Measurements from ENCODE around the gene ATP8B4. TPM values are rescaled to one million over a fixed set of nuclear protein-coding genes. Genes with fewer than 3 reads are reported as not detected.

ATP8B4 gene
- total and polyA plus RNA-seq, 2 donors from 2014 or later, result 2.1 to 12.5 TPM

- no peak for DNase-seq
- Histone ChIP-seq H3K9ac (ENCODE audit: low read length in 3 of 3) (no peak overlapping the region), H3K4me1 (ENCODE audit: control insufficient read depth in 2 of 3, insufficient read depth in 2 of 3, low read depth in 1 of 3, low read length in 3 of 3) (peaks cover 0 to 3% (median 0%) of the 10 kb centered on the region in 3 donors), H3K9me3 (ENCODE audit: control insufficient read depth in 2 of 3, insufficient read depth in 1 of 3, low read length in 3 of 3) (no peaks in the 10 kb centered on the region), H3K27me3 (ENCODE audit: control insufficient read depth, insufficient read depth, low read length) (no peaks in the 10 kb centered on the region), H3K27ac (ENCODE audit: low read depth in 2 of 2, low read length in 2 of 2) (no peak overlapping the region), H3K4me3 (ENCODE audit: low read length in 3 of 3) (no peak overlapping the region), H3K36me3 (ENCODE audit: control insufficient read depth in 2 of 3, insufficient read depth in 3 of 3, low read length in 3 of 3) (no peaks in the 10 kb centered on the region)
- intact Hi-C loops (cut with DNase I), result no loop called here
- FAIRE-seq, result no peak
- no peak for TF ChIP-seq CTCF (IDR thresholded peaks at IDR 0.05; ENCODE audit: borderline replicate concordance, extremely low read depth, insufficient read depth)
Observed at GRCh38 chr15:49989498-49989897, 129.5 kb downstream of the ATP8B4 start.

GRCh38 chr15:49988766-49989165 lies 130.3 kb downstream of the ATP8B4 start:
- DNase-seq (no peak), FAIRE-seq (no peak)
- TF ChIP-seq CTCF (IDR thresholded peaks at IDR 0.05; ENCODE audit: borderline replicate concordance, extremely low read depth, insufficient read depth), result no peak
- Histone ChIP-seq H3K9ac (ENCODE audit: low read length in 3 of 3) (no peak overlapping the region), H3K4me3 (ENCODE audit: low read length in 3 of 3) (no peak overlapping the region), H3K27me3 (ENCODE audit: control insufficient read depth, insufficient read depth, low read length) (no peaks in the 10 kb centered on the region), H3K4me1 (ENCODE audit: control insufficient read depth in 2 of 3, insufficient read depth in 2 of 3, low read depth in 1 of 3, low read length in 3 of 3) (peaks cover 0 to 3% (median 0%) of the 10 kb centered on the region in 3 donors), H3K36me3 (ENCODE audit: control insufficient read depth in 2 of 3, insufficient read depth in 3 of 3, low read length in 3 of 3) (no peaks in the 10 kb centered on the region), H3K27ac (ENCODE audit: low read depth in 2 of 2, low read length in 2 of 2) (no peak overlapping the region), H3K9me3 (ENCODE audit: control insufficient read depth in 2 of 3, insufficient read depth in 1 of 3, low read length in 3 of 3) (no peaks in the 10 kb centered on the region)
- intact Hi-C loops (cut with DNase I), result no loop called here

DNA sequence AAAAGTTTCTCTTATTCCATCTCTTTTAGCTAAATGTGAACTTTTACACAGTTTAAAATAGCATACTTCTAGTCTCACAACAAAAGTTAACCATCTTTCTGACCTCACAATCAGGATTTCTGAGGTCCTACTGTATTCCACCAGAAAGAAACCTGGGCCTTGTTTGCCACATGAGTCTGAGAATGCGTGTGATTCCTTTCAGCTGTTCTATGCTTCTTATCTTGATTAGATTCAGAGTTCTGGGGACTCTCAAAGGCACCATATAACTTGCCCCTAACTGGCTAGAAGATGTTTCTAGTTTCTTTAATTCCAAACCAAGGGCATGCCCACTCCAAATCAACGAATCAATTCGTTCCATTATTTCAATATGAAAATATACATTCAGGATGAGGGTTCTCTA lies 131.1 kb downstream of the ATP8B4 start:
- DNase-seq (no peak), FAIRE-seq (no peak)
- intact Hi-C loops (cut with DNase I), result no loop called here
- Histone ChIP-seq H3K4me1 (ENCODE audit: control insufficient read depth in 2 of 3, insufficient read depth in 2 of 3, low read depth in 1 of 3, low read length in 3 of 3) (peaks cover 0 to 3% (median 0%) of the 10 kb centered on the region in 3 donors), H3K27me3 (ENCODE audit: control insufficient read depth, insufficient read depth, low read length) (no peaks in the 10 kb centered on the region), H3K27ac (ENCODE audit: low read depth in 2 of 2, low read length in 2 of 2) (no peak overlapping the region), H3K4me3 (ENCODE audit: low read length in 3 of 3) (no peak overlapping the region), H3K9me3 (ENCODE audit: control insufficient read depth in 2 of 3, insufficient read depth in 1 of 3, low read length in 3 of 3) (no peaks in the 10 kb centered on the region), H3K9ac (ENCODE audit: low read length in 3 of 3) (no peak overlapping the region), H3K36me3 (ENCODE audit: control insufficient read depth in 2 of 3, insufficient read depth in 3 of 3, low read length in 3 of 3) (no peaks in the 10 kb centered on the region)
- TF ChIP-seq CTCF (IDR thresholded peaks at IDR 0.05; ENCODE audit: borderline replicate concordance, extremely low read depth, insufficient read depth), result no peak

- Histone ChIP-seq H3K4me1 (ENCODE audit: control insufficient read depth in 2 of 3, insufficient read depth in 2 of 3, low read depth in 1 of 3, low read length in 3 of 3) (peaks cover 0 to 3% (median 0%) of the 10 kb centered on the region in 3 donors), H3K9me3 (ENCODE audit: control insufficient read depth in 2 of 3, insufficient read depth in 1 of 3, low read length in 3 of 3) (no peaks in the 10 kb centered on the region), H3K27ac (ENCODE audit: low read depth in 2 of 2, low read length in 2 of 2) (no peak overlapping the region), H3K27me3 (ENCODE audit: control insufficient read depth, insufficient read depth, low read length) (no peaks in the 10 kb centered on the region), H3K36me3 (ENCODE audit: control insufficient read depth in 2 of 3, insufficient read depth in 3 of 3, low read length in 3 of 3) (no peaks in the 10 kb centered on the region), H3K4me3 (ENCODE audit: low read length in 3 of 3) (no peak overlapping the region), H3K9ac (ENCODE audit: low read length in 3 of 3) (no peak overlapping the region)
- no peak for TF ChIP-seq CTCF (IDR thresholded peaks at IDR 0.05; ENCODE audit: borderline replicate concordance, extremely low read depth, insufficient read depth)
- DNase-seq (no peak), FAIRE-seq (no peak)
- intact Hi-C loops (cut with DNase I), result no loop called here
Observed at GRCh38 chr15:49987198-49987785, 131.7 kb downstream of the ATP8B4 start.

All from kidney (tissue), 14 donors.